ENCODE data around the gene PTPRN2. TPM values are rescaled to one million over a fixed set of nuclear protein-coding genes. Genes with fewer than 3 reads are reported as not detected.
A peak's percentile ranks its signal among the peaks of the same experiment; 100 is the strongest.

The PTPRN2 gene
- total RNA-seq, 2 experiments from 2014 or later, result 0.70 TPM; not detected in 1

GRCh38 chr7:157668221-157668883 lies 919.3 kb downstream of the PTPRN2 start:
- 0 out of 2 replicates have a peak overlapping the region, but pooled peaks have one; percentile 1 for H3K4me2 ChIP-seq (ENCODE audit: low read length)
- no peaks in the 10 kb centered on the region for H3K36me3 ChIP-seq (ENCODE audit: insufficient read depth, low read length)
- intact Hi-C loops (cut with micrococcal nuclease; ENCODE audit: unreplicated experiment), result no loop called here
- no peaks in the 10 kb centered on the region for H3K79me2 ChIP-seq (ENCODE audit: insufficient read depth, low read depth, low read length)
- DNase-seq (ENCODE audit: low spot score), result peak; percentile 68
- ChIA-PET POLR2A (no interaction called here), CTCF (ENCODE audit: unreplicated experiment) (no interaction called here)
- TF ChIP-seq EZH2phosphoT487 (IDR thresholded peaks at IDR 0.05; ENCODE audit: borderline replicate concordance, low read depth, low read length) (no peak), CTCF (conservative IDR thresholded peaks at IDR 0.05; ENCODE audit: low read length) (no peak)
- no peak overlapping the region for H3K4me3 ChIP-seq (ENCODE audit: low read depth, low read length, poor library complexity, severe bottlenecking)
- H3K9me3 ChIP-seq (ENCODE audit: low read length), result no peaks in the 10 kb centered on the region
- no peaks in the 10 kb centered on the region for H4K20me1 ChIP-seq (ENCODE audit: insufficient read depth, low read length)
- BruUV-seq (replicated peaks), result no TSS peak
- peaks cover 27% of the 10 kb centered on the region for H3K4me1 ChIP-seq (ENCODE audit: insufficient read depth, low read length, poor library complexity, severe bottlenecking)
- peak overlapping the region; percentile 45; the same call in 1 of the 2 replicates for H2AFZ ChIP-seq (ENCODE audit: low read length)
- no peaks in the 10 kb centered on the region for H3K9me2 ChIP-seq (ENCODE audit: insufficient read depth, low read length)
- H3K27ac ChIP-seq (ENCODE audit: low read depth, low read length, poor library complexity, severe bottlenecking), result peak overlapping the region; percentile 3

GRCh38 chr7:157667731-157668130 lies 919.9 kb downstream of the PTPRN2 start:
- H4K20me1 ChIP-seq (ENCODE audit: insufficient read depth, low read length), result no peaks in the 10 kb centered on the region
- BruUV-seq (replicated peaks), result no TSS peak
- POLR2A ChIA-PET, result no interaction called here
- no peak overlapping the region for H3K4me2 ChIP-seq (ENCODE audit: low read length)
- no peaks in the 10 kb centered on the region for H3K36me3 ChIP-seq (ENCODE audit: insufficient read depth, low read length)
- H3K27ac ChIP-seq (ENCODE audit: low read depth, low read length, poor library complexity, severe bottlenecking), result no peak overlapping the region
- no peak for DNase-seq (ENCODE audit: low spot score)
- H2AFZ ChIP-seq (ENCODE audit: low read length), result no peak overlapping the region
- no peaks in the 10 kb centered on the region for H3K9me3 ChIP-seq (ENCODE audit: low read length)
- H3K79me2 ChIP-seq (ENCODE audit: insufficient read depth, low read depth, low read length), result no peaks in the 10 kb centered on the region
- H3K4me3 ChIP-seq (ENCODE audit: low read depth, low read length, poor library complexity, severe bottlenecking), result no peak overlapping the region
- intact Hi-C loops (cut with micrococcal nuclease; ENCODE audit: unreplicated experiment), result no loop called here
- H3K9me2 ChIP-seq (ENCODE audit: insufficient read depth, low read length), result no peaks in the 10 kb centered on the region
- no peak for TF ChIP-seq CTCF (conservative IDR thresholded peaks at IDR 0.05; ENCODE audit: low read length)
- TF ChIP-seq EZH2phosphoT487 (IDR thresholded peaks at IDR 0.05; ENCODE audit: borderline replicate concordance, low read depth, low read length), result no peak
- CTCF ChIA-PET (ENCODE audit: unreplicated experiment), result no interaction called here
- peaks cover 27% of the 10 kb centered on the region for H3K4me1 ChIP-seq (ENCODE audit: insufficient read depth, low read length, poor library complexity, severe bottlenecking)

GRCh38 chr7:157667261-157667660 lies 920.4 kb downstream of the PTPRN2 start:
- intact Hi-C loops (cut with micrococcal nuclease; ENCODE audit: unreplicated experiment), result no loop called here
- BruUV-seq (replicated peaks), result no TSS peak
- no peaks in the 10 kb centered on the region for H3K9me3 ChIP-seq (ENCODE audit: low read length)
- CTCF ChIA-PET (ENCODE audit: unreplicated experiment), result no interaction called here
- no peaks in the 10 kb centered on the region for H4K20me1 ChIP-seq (ENCODE audit: insufficient read depth, low read length)
- H2AFZ ChIP-seq (ENCODE audit: low read length), result no peak overlapping the region
- no peaks in the 10 kb centered on the region for H3K9me2 ChIP-seq (ENCODE audit: insufficient read depth, low read length)
- POLR2A ChIA-PET, result no interaction called here
- TF ChIP-seq EZH2phosphoT487 (IDR thresholded peaks at IDR 0.05; ENCODE audit: borderline replicate concordance, low read depth, low read length) (no peak), CTCF (conservative IDR thresholded peaks at IDR 0.05; ENCODE audit: low read length) (no peak)
- H3K4me1 ChIP-seq (ENCODE audit: insufficient read depth, low read length, poor library complexity, severe bottlenecking), result peaks cover 27% of the 10 kb centered on the region
- no peak overlapping the region for H3K4me3 ChIP-seq (ENCODE audit: low read depth, low read length, poor library complexity, severe bottlenecking)
- no peak overlapping the region for H3K4me2 ChIP-seq (ENCODE audit: low read length)
- no peak overlapping the region for H3K27ac ChIP-seq (ENCODE audit: low read depth, low read length, poor library complexity, severe bottlenecking)
- no peak for DNase-seq (ENCODE audit: low spot score)
- no peaks in the 10 kb centered on the region for H3K36me3 ChIP-seq (ENCODE audit: insufficient read depth, low read length)
- H3K79me2 ChIP-seq (ENCODE audit: insufficient read depth, low read depth, low read length), result no peaks in the 10 kb centered on the region

Data from OCI-LY7 (cell line).